GM18499 (cell line): ENCODE measurements around the gene SRPK1.
"Not testable (repeated sequence)": the region's sequence is repeated elsewhere in the genome, so short reads cannot be mapped to it uniquely, and the experiment has no call there.

Source experiments
- ATAC-seq: cut with Tn5 transposase; IDR thresholded peaks from one replicate; pipeline ENCODE4 v1.9.1; 2021; ENCODE audit warnings: moderate number of reproducible peaks; ENCODE audit not compliant: insufficient read depth, unreplicated experiment

The SRPK1 gene

GRCh38 chr6:35933844-35934243 is 12.9 kb upstream of the SRPK1 start:
- ATAC-seq = no peak

DNA sequence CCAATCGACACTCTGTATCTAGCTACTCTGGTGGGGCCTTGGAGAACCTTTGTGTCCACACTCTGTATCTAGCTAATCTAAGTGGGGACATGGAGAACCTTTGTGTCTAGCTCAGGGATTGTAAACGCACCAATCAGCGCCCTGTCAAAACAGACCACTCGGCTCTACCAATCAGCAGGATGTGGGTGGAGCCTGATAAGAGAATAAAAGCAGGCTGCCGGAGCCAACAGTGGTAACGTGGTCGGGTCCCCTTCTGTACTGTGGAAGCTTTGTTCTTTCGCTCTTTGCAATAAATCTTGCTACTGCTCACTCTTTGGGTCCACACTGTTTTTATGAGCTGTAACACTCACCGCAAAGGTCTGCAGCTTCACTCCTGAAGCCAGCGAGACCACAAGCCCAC is 11.0 kb upstream of the SRPK1 start:
- not testable (repeated sequence) for ATAC-seq

DNA sequence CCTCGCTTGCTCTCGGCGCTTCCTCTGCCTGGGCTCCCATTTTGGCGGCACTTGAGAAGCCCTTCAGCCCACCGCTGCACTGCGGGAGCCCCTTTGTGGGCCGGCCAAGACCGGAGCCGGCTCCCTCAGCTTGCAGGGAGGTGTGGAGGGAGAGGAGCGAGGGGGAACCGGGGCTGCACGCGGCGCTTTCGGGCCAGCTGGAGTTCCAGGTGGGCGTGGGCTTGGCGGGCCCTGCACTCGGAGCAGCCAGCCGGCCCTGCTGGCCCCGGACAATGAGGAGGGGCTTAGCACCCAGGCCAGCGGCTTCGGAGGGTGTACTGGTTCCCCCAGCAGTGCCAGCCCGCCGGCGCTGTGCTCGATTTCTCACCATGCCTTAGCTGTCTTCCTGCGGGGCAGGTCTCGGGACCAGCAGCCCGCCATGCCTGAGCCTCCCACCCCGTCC is 10.2 kb upstream of the SRPK1 start:
- no peak for ATAC-seq

- no peak for ATAC-seq
Measured at GRCh38 chr6:35929601-35930000, 8.7 kb upstream of the SRPK1 start.

GRCh38 chr6:35926509-35927215 is 5.8 kb upstream of the SRPK1 start:
- no peak for ATAC-seq

DNA sequence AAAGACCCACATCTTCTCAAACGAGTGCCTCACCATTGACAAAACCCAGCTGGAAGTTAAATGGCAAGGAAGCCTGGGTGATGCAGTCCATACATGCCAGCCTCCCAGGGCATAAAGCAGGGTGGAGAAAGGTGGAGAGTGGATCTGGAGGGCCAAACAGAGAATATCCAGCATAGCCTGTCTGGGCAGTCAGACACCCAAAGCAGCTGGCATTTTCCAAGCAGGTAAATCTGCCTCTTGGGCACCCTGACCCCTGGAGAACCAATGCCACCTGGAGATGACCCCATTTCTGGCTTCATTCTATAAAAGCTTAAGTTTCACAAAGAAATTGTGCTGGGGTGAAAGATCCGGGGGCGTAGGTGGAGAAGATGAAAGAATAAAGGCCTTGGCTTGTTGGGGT is 5.1 kb upstream of the SRPK1 start:
- ATAC-seq = no peak

- no peak for ATAC-seq
Measured at GRCh38 chr6:35924146-35924545, 3.2 kb upstream of the SRPK1 start.

DNA sequence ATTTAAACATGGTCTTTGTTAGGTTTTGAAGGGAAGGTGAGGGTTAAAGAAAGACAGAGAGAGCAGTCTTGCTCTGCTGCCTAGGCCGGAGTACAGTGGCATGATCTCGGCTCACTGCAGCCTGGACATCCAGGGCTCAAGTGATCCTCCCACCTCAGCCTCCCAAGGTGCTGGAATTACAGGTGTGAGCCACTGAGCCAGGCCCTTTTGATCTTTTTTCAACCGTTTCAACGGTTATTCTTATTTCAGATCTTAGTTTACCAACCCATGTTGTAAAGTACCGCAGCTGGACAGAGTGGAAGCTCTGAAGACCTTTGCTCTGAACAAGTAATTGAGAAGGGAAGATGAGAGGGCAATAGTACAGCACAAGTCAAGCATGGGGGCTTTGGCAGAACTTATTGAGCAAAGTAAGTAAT is 1.2 kb upstream of the SRPK1 start:
- ATAC-seq = no peak

GRCh38 chr6:35919827-35920751 is 809 bp downstream of the SRPK1 start:
- ATAC-seq = no peak

GRCh38 chr6:35919085-35919826 is 1.6 kb downstream of the SRPK1 start:
- no peak for ATAC-seq

DNA sequence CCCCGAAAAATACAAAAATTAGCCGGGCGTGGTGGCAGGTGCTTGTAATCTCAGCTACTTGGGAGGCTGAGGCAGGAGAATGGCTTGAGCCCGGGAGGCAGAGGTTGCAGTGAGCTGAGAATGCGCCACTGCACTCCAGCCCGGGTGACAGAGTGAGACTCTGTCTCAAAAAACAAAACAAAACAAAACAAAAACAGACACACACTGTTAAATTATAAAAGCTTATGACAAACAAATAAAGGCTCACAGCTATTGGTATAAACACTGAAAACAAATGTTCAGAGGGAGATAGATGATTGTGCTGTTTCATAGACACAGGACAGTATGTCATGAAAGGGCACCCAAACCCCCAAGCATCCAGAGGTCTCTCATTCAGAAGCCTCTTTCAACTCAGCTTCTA is 4.0 kb downstream of the SRPK1 start:
- not testable (repeated sequence) for ATAC-seq

DNA sequence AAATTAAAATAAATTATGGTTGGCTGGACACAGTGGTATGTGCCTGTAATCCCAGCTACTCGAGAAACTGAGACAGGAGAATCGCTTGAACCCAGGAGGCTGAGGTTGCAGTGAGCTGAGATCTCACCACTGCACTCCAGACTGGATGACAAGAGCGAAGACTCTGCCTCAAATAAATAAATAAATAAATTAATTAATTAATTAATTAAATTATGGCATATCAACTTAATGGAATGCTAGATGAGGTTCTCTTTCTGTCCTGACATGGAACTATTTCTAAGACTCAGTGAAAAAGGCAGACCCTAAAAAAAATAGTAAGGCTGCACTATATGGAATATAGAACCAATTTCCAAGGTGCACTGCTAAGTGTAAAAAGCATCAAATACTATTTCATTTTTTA is 4.8 kb downstream of the SRPK1 start:
- ATAC-seq = no peak

DNA sequence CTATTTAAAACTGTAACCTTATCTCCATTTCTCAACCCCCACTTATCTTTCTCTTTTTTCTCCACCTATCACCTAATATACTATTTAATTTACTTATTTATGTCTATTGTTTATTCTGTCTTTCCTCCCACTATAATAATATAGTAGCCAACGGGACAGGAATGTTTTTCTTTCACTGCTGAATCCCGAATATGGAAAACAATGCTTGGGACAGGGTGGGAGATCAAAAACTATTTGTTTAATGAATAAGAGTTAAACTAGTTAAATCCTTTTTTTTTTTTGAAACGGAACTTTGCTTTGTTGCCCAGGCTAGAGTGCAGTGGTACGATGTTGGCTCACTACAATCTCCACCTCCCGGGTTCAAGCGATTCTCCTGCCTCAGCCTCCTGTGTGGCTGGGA is 6.4 kb downstream of the SRPK1 start:
- no peak for ATAC-seq

GRCh38 chr6:35911871-35912653 is 8.8 kb downstream of the SRPK1 start:
- no peak for ATAC-seq

GRCh38 chr6:35909571-35909970 is 11.3 kb downstream of the SRPK1 start:
- not testable (repeated sequence) for ATAC-seq

DNA sequence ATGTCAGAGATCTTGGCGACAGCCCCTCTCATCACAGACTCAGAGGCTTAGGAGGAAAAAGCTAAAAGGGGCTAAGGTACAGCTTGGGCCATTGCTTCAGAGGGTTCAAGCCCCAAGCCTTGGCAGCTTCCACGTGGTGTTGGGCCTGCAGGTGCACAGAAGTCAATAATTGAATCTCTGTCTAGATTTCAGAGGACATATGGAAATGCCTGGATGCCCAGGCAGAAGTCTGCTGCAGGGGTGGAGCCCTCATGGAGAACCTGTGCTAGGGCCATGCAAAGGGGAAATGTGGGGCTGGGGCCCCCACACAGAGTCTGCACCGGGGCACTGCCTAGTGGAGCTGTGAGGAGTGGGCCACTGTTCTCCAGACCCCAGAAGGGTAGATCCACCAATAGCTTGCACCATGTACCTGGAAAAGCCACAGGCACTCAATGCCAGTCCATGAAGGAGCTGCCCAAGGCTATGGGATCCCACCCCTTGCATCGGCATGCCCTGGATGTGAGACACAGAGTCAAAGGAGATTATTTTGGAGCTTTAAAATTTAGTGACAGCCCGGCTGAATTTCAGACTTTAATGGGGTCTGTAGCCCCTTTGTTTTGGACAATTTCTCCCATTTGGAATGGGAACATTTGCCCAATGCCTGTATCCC is 12.0 kb downstream of the SRPK1 start:
- ATAC-seq = not testable (repeated sequence)

- ATAC-seq = no peak
Measured at GRCh38 chr6:35907750-35908149, 13.1 kb downstream of the SRPK1 start.

GRCh38 chr6:35906499-35906846 is 14.4 kb downstream of the SRPK1 start:
- ATAC-seq = no peak

GRCh38 chr6:35905841-35906498 is 14.9 kb downstream of the SRPK1 start:
- no peak for ATAC-seq
